Sigmoid colon (tissue), 7 donors: Measurements from ENCODE around the gene MACROD2. TPM values are rescaled to one million over a fixed set of nuclear protein-coding genes. Genes with fewer than 3 reads are reported as not detected.

Source experiments
- DNase-seq: peaks from one replicate; pipeline ENCODE4 v3.0.0-alpha.2; 2019
- H3K27ac ChIP-seq, 4 donors: fragments of 200-600 bp; sonication (generic); one replicate each; pipeline ENCODE4 v1.5.1; 2016 to 2019; ENCODE audit warnings: mild to moderate bottlenecking in 1 of 4
- H3K27me3 ChIP-seq, 3 donors: fragments of 200-600 bp; sonication (generic); one replicate each; pipeline ENCODE4 v1.5.1; 2019; ENCODE audit warnings: mild to moderate bottlenecking in 1 of 3
- H3K36me3 ChIP-seq, 4 donors: fragments of 200-600 bp; sonication (generic); one replicate each; pipeline ENCODE4 v1.5.1; 2016 to 2019
- H3K4me1 ChIP-seq, 4 donors: fragments of 200-600 bp; sonication (generic); one replicate each; pipeline ENCODE4 v1.5.1; 2017 to 2019
- H3K4me3 ChIP-seq, 4 donors: fragments of 200-600 bp; sonication (generic); one replicate each; pipeline ENCODE4 v1.5.1; 2017 to 2019; ENCODE audit warnings: mild to moderate bottlenecking in 2 of 4, moderate library complexity in 1 of 4
- H3K9me3 ChIP-seq, 4 donors: fragments of 200-600 bp in 3 of 4; sonication (generic) in 3 of 4; one replicate each; pipeline versions ENCODE4 v1.5.1 to v1.6.1; 2013 to 2019
- EP300 ChIP-seq, 4 donors: sonication (generic); formaldehyde crosslinking; IDR thresholded peaks; one replicate each; pipeline ENCODE4 v1.6.1; 2017; ENCODE audit warnings: antibody characterized with exemption in 4 of 4
- POLR2A ChIP-seq, 2 donors: fragments of 450-650 bp; IDR thresholded peaks; one replicate each; pipeline ENCODE4 v1.6.1; 2016; ENCODE audit warnings: antibody characterized with exemption in 2 of 2, mild to moderate bottlenecking in 2 of 2, moderate library complexity in 2 of 2
- POLR2AphosphoS5 ChIP-seq, 4 donors: sonication (generic); formaldehyde crosslinking; IDR thresholded peaks; one replicate each; pipeline ENCODE4 v1.6.1; 2017; ENCODE audit warnings: antibody characterized with exemption in 4 of 4
- WGBS, 2 donors: extraction: QIAGEN DNeasy Blood & Tissue Kit; methylation state at CpG; one replicate each; pipeline ENCODE4 v1.1.7; 2013; 5-methylcytosine and 5-hydroxymethylcytosine counted together
- intact Hi-C: fragments of 100-400 bp; cut with DNase I; formaldehyde crosslinking; loops from one replicate; pipeline ENCODE4 v1.15.1; 2023
- polyA plus RNA-seq, 3 donors: library from polyadenylated mRNA; stranded (reverse); fragments of 200-250 nt; gene quantifications; one replicate each; pipeline ENCODE4 v1.2.3, GENCODE V29; 2013
- total RNA-seq, 4 donors: library from RNA; depleted of rRNA; stranded (reverse); fragments of >200 nt; gene quantifications; one replicate each; pipeline ENCODE4 v1.1.0, GENCODE V29; 2016
- TF ChIP-seq, protein P1 (sequence below), 4 experiments: fragments of 450-650 bp in 3 of 4; fragments of 200-600 bp in 1 of 4; IDR thresholded peaks; one replicate each; pipeline ENCODE4 v1.5.1; 2016 to 2019; ENCODE audit warnings: antibody characterized with exemption in 4 of 4, mild to moderate bottlenecking in 3 of 4, moderate library complexity in 2 of 4
- donor health status: healthy with polysubstance abuse.
- donor health status: Bipolar disorder and iron deficiency.
- donor health status: healthy.

Gene MACROD2
- total and polyA plus RNA-seq, 7 donors = 1.2 to 22.4 (median 5.8) TPM

DNA sequence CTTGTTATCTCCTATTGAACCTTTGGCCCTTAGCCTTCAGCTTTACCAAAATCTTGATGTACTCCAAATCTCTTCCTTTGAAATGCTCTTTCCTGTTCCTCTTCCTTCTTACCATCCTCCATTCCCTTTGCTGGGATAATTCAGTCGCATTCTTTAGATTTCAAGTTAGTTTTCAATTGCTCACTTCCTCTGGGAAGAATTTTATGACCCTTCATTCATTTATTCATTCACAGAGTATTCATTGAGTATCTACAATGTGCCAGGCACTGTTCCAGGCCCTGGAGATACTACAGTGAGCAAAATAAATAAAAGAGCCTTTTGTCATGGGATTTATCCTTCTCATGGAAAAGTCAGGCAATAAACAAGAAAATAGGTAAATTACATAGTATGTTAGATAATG, 890.3 kb downstream of the MACROD2 start:
- Histone ChIP-seq H3K9me3 (no peaks in the 10 kb centered on the region), H3K36me3 (no peaks in the 10 kb centered on the region), H3K4me1 (peaks cover 0 to 11% (median 7%) of the 10 kb centered on the region in 4 donors), H3K4me3 (no peak overlapping the region), H3K27ac (no peak overlapping the region), H3K27me3 (no peaks in the 10 kb centered on the region)
- TF ChIP-seq POLR2A (IDR thresholded peaks at IDR 0.05) (no peak), EP300 (IDR thresholded peaks at IDR 0.05) (no peak)
- TF ChIP-seq, protein P1, sequence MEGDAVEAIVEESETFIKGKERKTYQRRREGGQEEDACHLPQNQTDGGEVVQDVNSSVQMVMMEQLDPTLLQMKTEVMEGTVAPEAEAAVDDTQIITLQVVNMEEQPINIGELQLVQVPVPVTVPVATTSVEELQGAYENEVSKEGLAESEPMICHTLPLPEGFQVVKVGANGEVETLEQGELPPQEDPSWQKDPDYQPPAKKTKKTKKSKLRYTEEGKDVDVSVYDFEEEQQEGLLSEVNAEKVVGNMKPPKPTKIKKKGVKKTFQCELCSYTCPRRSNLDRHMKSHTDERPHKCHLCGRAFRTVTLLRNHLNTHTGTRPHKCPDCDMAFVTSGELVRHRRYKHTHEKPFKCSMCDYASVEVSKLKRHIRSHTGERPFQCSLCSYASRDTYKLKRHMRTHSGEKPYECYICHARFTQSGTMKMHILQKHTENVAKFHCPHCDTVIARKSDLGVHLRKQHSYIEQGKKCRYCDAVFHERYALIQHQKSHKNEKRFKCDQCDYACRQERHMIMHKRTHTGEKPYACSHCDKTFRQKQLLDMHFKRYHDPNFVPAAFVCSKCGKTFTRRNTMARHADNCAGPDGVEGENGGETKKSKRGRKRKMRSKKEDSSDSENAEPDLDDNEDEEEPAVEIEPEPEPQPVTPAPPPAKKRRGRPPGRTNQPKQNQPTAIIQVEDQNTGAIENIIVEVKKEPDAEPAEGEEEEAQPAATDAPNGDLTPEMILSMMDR (IDR thresholded peaks at IDR 0.05) = no peak
- 70 to 76% methylated on average over 1 of the region's 1 CpG for WGBS, 2 donors
- DNase-seq = no peak
- intact Hi-C loops = no loop called here

DNA sequence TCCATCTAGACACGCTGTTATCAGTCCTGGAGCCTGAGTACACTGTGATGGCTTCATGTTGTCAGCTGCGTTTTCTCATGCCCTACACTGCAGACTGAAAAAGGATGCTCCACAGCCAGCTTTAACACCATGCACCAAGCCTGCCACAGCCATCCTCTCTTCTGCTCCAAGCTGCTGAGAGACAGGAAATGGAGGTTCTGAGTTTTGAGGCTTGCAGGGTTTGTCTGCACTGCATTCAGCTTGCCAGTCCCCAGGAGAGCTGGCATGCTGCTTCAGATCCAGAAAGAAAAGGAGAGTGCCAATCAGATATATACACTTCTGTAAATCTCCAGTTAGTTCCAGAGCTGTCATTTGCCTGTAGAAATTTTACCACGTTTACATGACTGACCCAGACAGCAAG, 892.8 kb downstream of the MACROD2 start:
- Histone ChIP-seq H3K27ac (no peak overlapping the region), H3K27me3 (no peaks in the 10 kb centered on the region), H3K9me3 (no peaks in the 10 kb centered on the region), H3K36me3 (no peaks in the 10 kb centered on the region), H3K4me3 (no peak overlapping the region), H3K4me1 (peaks cover 0 to 15% (median 10%) of the 10 kb centered on the region in 4 donors)
- DNase-seq = no peak
- WGBS, 2 donors = 66 to 85% methylated on average over 3 of the region's 3 CpGs
- TF ChIP-seq, protein P1 (IDR thresholded peaks at IDR 0.05) = no peak
- no peak for TF ChIP-seq POLR2A (IDR thresholded peaks at IDR 0.05)
- no peak for TF ChIP-seq EP300 (IDR thresholded peaks at IDR 0.05)
- no peak for TF ChIP-seq POLR2AphosphoS5 (IDR thresholded peaks at IDR 0.05)
- intact Hi-C loops = no loop called here

DNA sequence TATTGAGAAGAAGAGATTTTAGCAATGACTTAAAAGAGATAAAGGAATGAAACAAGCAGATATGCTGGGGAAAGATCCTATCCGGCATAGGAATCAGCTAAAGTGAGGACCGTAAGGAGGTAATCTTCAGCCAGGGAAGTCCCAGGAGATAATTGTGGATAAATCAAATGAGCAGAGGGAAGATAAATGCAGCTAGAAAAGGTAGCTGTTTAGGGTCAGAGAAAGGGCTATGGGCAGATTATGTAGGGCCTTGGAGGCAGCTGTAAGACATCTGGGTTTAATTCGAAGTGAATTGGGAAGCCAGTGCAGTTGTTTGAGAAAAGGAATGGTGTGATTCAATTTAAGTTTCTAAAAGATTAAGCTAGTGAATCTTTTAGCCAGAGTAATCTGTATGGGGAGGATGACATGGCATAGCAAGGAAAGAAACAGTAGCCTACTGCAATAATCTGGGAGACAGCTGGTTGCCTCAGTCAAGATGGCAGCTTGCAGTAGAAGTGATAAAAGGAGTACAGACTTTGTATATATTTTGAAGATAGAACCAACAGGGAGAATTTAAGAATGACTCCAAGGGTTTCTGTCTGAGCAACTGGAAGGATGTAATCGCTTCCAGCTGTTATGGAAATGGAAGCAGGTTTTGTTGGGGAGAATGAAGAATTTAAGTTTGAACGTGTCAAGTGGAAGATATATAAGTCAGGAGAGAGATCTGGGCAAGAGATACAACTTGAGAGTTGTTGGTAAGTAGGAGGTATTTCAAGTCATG, 894.4 kb downstream of the MACROD2 start:
- WGBS, 2 donors = 91 to 92% methylated on average over 5 of the region's 5 CpGs
- DNase-seq = no peak
- H3K4me1 ChIP-seq = peaks cover 0 to 15% (median 10%) of the 10 kb centered on the region in 4 donors
- H3K4me3 ChIP-seq = no peak overlapping the region
- H3K27ac ChIP-seq = no peak overlapping the region
- no peaks in the 10 kb centered on the region for H3K36me3 ChIP-seq
- H3K27me3 ChIP-seq = no peaks in the 10 kb centered on the region
- TF ChIP-seq EP300 (IDR thresholded peaks at IDR 0.05) = no peak
- TF ChIP-seq, protein P1 (IDR thresholded peaks at IDR 0.05) = no peak
- no peak for TF ChIP-seq POLR2A (IDR thresholded peaks at IDR 0.05)
- no peak for TF ChIP-seq POLR2AphosphoS5 (IDR thresholded peaks at IDR 0.05)
- H3K9me3 ChIP-seq = no peaks in the 10 kb centered on the region
- intact Hi-C loops = no loop called here

DNA sequence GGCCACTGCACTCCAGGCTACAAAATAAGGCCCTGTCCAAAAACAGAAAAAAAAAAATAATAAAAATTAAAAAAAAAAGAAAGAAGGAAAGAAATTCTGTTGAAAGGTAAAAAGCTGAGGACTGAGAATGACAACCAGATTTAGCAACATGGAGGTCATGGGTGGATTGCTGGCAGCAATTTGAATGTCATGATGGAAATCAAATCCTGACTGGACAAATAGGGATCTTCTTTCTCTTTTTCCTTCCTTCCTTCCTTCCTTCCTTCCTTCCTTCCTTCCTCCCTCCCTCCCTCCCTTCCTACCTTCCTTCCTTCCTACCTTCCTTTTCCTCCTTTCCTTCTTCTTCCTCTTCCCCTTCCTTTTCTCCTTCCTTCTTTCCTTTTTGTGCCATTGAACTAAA, 895.4 kb downstream of the MACROD2 start:
- TF ChIP-seq, protein P1 (IDR thresholded peaks at IDR 0.05) = no peak
- TF ChIP-seq POLR2A (IDR thresholded peaks at IDR 0.05) (no peak), EP300 (IDR thresholded peaks at IDR 0.05) (no peak), POLR2AphosphoS5 (IDR thresholded peaks at IDR 0.05) (no peak)
- Histone ChIP-seq H3K27me3 (no peaks in the 10 kb centered on the region), H3K4me3 (no peak overlapping the region), H3K9me3 (no peaks in the 10 kb centered on the region), H3K27ac (no peak overlapping the region), H3K4me1 (peaks cover 0 to 15% (median 10%) of the 10 kb centered on the region in 4 donors), H3K36me3 (no peaks in the 10 kb centered on the region)
- DNase-seq = no peak
- intact Hi-C loops = no loop called here

DNA sequence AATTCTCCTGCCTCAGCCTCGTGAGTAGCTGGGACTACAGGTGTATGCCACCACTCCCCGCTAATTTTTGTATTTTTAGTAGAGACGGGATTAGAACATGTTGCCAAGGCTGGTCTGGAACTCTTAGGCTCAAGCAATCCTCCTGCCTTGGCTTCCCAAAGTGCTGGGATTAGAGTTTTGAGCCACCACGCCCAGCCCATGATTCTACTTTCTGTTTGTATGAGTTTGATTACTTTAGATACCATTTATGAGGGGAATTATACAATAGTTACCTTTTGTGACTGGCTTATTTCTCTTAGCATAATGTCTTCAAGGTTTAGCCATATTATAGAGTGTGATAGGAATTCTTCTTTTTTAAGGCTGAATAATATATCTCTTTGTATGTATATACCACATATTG, 897.5 kb downstream of the MACROD2 start:
- Histone ChIP-seq H3K36me3 (no peaks in the 10 kb centered on the region), H3K4me1 (peaks cover 0 to 15% (median 10%) of the 10 kb centered on the region in 4 donors), H3K9me3 (no peaks in the 10 kb centered on the region), H3K4me3 (no peak overlapping the region), H3K27me3 (no peaks in the 10 kb centered on the region), H3K27ac (no peak overlapping the region)
- 25 to 75% methylated on average over 4 of the region's 4 CpGs for WGBS, 2 donors
- TF ChIP-seq POLR2AphosphoS5 (IDR thresholded peaks at IDR 0.05) (no peak), POLR2A (IDR thresholded peaks at IDR 0.05) (no peak), EP300 (IDR thresholded peaks at IDR 0.05) (no peak)
- TF ChIP-seq, protein P1 (IDR thresholded peaks at IDR 0.05) = no peak
- intact Hi-C loops = no loop called here
- DNase-seq = no peak
